Measurements from ENCODE around the gene MYL12A. TPM values are rescaled to one million over a fixed set of nuclear protein-coding genes. Genes with fewer than 3 reads are reported as not detected.

Gene MYL12A
- total and polyA plus RNA-seq, 2 of the 13 experiments (the other 11 are each of a cell fraction or from before 2014, with no cell fraction given), result 261 to 277 TPM

DNA sequence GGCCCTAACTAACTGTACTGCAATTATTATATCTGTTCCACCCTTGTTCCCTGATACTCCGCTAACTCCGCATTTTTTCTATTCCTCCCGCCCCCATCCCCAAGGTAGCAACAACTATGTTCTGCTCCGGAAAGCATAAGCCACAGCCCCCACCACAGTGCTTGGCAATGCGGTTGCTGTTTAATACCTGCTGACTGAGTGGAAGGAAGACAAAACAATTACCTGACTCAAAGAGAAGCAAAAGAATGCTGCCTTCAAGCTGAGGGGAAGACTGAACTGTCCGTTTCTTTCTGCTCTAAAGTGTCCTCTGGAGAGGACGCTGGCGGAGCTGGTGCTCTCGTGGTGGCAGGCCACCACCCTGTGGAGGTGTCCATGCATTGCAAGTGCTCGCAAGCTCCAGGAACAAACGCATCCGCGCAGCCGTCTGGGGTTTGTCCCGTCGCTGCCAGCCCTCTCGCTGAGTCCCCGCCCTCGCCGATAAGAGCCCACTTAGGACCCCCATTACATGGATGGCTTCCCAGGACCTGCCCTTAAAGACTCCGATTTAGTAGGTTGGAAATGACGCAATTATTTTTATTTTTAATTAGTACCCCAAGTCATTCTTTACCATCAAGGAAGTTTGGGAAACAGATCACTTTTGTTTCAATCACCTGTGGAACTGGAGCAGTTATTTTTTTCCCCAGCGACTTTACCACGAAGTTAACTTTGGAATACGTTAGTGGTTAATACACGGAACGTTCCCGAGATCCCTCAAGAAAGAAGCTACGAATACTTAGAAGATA lies 1.6 kb upstream of the MYL12A start (continued):
- TF ChIP-seq TRIM24 (CRISPR knock-in tag; IDR thresholded peaks at IDR 0.05) (no peak), MTA3 (CRISPR knock-in tag; IDR thresholded peaks at IDR 0.05) (no peak), SALL1 (CRISPR knock-in tag; IDR thresholded peaks at IDR 0.05) (peak; percentile 85), GABPA (IDR thresholded peaks at IDR 0.05; ENCODE audit: low read depth, low read length) (no peak), GABPA (CRISPR knock-in tag; IDR thresholded peaks at IDR 0.05; ENCODE audit: low read depth) (no peak; the same call in 1 of the 2 replicates), ZFP90 (CRISPR knock-in tag; IDR thresholded peaks at IDR 0.05; ENCODE audit: borderline replicate concordance) (no peak; the same call in 1 of the 2 replicates), LCORL (IDR thresholded peaks at IDR 0.05) (no peak), LCORL (CRISPR knock-in tag; IDR thresholded peaks at IDR 0.05) (peak; percentile 65; the same call in 1 of the 2 replicates), AKAP8 (CRISPR knock-in tag; IDR thresholded peaks at IDR 0.05) (no peak; the same call in 1 of the 2 replicates), ZNF709 (CRISPR knock-in tag; IDR thresholded peaks at IDR 0.05) (no peak), HNRNPUL1 (IDR thresholded peaks at IDR 0.05; ENCODE audit: low read depth, low read length) (no peak), NFKBIZ (CRISPR knock-in tag; IDR thresholded peaks at IDR 0.05) (no peak), ZNF460 (CRISPR knock-in tag; IDR thresholded peaks at IDR 0.05; ENCODE audit: borderline replicate concordance) (no peak), NFATC3 (CRISPR knock-in tag; IDR thresholded peaks at IDR 0.05) (no peak)
- TF ChIP-seq, protein P1, sequence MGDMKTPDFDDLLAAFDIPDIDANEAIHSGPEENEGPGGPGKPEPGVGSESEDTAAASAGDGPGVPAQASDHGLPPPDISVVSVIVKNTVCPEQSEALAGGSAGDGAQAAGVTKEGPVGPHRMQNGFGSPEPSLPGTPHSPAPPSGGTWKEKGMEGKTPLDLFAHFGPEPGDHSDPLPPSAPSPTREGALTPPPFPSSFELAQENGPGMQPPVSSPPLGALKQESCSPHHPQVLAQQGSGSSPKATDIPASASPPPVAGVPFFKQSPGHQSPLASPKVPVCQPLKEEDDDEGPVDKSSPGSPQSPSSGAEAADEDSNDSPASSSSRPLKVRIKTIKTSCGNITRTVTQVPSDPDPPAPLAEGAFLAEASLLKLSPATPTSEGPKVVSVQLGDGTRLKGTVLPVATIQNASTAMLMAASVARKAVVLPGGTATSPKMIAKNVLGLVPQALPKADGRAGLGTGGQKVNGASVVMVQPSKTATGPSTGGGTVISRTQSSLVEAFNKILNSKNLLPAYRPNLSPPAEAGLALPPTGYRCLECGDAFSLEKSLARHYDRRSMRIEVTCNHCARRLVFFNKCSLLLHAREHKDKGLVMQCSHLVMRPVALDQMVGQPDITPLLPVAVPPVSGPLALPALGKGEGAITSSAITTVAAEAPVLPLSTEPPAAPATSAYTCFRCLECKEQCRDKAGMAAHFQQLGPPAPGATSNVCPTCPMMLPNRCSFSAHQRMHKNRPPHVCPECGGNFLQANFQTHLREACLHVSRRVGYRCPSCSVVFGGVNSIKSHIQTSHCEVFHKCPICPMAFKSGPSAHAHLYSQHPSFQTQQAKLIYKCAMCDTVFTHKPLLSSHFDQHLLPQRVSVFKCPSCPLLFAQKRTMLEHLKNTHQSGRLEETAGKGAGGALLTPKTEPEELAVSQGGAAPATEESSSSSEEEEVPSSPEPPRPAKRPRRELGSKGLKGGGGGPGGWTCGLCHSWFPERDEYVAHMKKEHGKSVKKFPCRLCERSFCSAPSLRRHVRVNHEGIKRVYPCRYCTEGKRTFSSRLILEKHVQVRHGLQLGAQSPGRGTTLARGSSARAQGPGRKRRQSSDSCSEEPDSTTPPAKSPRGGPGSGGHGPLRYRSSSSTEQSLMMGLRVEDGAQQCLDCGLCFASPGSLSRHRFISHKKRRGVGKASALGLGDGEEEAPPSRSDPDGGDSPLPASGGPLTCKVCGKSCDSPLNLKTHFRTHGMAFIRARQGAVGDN (CRISPR knock-in tag; IDR thresholded peaks at IDR 0.05), result peak; percentile 84
- TF ChIP-seq, protein P2, sequence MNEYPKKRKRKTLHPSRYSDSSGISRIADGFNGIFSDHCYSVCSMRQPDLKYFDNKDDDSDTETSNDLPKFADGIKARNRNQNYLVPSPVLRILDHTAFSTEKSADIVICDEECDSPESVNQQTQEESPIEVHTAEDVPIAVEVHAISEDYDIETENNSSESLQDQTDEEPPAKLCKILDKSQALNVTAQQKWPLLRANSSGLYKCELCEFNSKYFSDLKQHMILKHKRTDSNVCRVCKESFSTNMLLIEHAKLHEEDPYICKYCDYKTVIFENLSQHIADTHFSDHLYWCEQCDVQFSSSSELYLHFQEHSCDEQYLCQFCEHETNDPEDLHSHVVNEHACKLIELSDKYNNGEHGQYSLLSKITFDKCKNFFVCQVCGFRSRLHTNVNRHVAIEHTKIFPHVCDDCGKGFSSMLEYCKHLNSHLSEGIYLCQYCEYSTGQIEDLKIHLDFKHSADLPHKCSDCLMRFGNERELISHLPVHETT (CRISPR knock-in tag; conservative IDR thresholded peaks at IDR 0.05), result peak; percentile 62; the same call in 1 of the 2 replicates
- TF ChIP-seq, protein P3, sequence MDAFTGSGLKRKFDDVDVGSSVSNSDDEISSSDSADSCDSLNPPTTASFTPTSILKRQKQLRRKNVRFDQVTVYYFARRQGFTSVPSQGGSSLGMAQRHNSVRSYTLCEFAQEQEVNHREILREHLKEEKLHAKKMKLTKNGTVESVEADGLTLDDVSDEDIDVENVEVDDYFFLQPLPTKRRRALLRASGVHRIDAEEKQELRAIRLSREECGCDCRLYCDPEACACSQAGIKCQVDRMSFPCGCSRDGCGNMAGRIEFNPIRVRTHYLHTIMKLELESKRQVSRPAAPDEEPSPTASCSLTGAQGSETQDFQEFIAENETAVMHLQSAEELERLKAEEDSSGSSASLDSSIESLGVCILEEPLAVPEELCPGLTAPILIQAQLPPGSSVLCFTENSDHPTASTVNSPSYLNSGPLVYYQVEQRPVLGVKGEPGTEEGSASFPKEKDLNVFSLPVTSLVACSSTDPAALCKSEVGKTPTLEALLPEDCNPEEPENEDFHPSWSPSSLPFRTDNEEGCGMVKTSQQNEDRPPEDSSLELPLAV (CRISPR knock-in tag; conservative IDR thresholded peaks at IDR 0.05; ENCODE audit: low read depth), result no peak
- TF ChIP-seq, protein P4, sequence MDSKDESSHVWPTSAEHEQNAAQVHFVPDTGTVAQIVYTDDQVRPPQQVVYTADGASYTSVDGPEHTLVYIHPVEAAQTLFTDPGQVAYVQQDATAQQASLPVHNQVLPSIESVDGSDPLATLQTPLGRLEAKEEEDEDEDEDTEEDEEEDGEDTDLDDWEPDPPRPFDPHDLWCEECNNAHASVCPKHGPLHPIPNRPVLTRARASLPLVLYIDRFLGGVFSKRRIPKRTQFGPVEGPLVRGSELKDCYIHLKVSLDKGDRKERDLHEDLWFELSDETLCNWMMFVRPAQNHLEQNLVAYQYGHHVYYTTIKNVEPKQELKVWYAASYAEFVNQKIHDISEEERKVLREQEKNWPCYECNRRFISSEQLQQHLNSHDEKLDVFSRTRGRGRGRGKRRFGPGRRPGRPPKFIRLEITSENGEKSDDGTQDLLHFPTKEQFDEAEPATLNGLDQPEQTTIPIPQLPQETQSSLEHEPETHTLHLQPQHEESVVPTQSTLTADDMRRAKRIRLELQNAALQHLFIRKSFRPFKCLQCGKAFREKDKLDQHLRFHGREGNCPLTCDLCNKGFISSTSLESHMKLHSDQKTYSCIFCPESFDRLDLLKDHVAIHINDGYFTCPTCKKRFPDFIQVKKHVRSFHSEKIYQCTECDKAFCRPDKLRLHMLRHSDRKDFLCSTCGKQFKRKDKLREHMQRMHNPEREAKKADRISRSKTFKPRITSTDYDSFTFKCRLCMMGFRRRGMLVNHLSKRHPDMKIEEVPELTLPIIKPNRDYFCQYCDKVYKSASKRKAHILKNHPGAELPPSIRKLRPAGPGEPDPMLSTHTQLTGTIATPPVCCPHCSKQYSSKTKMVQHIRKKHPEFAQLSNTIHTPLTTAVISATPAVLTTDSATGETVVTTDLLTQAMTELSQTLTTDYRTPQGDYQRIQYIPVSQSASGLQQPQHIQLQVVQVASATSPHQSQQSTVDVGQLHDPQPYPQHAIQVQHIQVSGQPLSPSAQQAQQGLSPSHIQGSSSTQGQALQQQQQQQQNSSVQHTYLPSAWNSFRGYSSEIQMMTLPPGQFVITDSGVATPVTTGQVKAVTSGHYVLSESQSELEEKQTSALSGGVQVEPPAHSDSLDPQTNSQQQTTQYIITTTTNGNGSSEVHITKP (CRISPR knock-in tag; IDR thresholded peaks at IDR 0.05; ENCODE audit: low read depth), result peak; percentile 72; the same call in 1 of the 2 replicates
